HG03342 (cell line): ENCODE data around the gene CFHR2.
A peak's percentile ranks its signal among the peaks of the same experiment; 100 is the strongest.
"Not testable (repeated sequence)": the region's sequence is repeated elsewhere in the genome, so short reads cannot be mapped to it uniquely, and the experiment has no call there.

Experiments
- ATAC-seq: cut with Tn5 transposase; IDR thresholded peaks from one replicate; pipeline ENCODE4 v1.9.1; 2021; ENCODE audit warnings: mild to moderate bottlenecking, moderate library complexity; ENCODE audit not compliant: unreplicated experiment

CFHR2 gene

DNA sequence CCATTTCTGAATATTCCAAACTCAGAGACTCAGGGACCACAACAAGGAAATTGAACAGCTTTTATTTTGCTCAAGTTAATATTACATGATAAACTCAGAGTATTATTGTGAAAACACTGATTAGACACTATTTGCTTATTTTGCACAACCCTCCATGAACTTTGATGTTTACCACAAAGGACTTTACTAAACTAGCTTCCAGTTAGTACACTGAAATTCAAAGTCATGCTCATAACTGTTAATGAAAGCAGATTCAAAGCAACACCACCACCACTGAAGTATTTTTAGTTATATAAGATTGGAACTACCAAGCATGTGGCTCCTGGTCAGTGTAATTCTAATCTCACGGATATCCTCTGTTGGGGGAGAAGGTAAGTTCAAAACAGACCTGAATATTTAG, at the start of gene CFHR2:
Gene CFHR2 (plus strand): TSS at position 171 of the 400 bp plus-strand sequence. CDS start 143 bp downstream, at position 314.
- not testable (repeated sequence) for ATAC-seq

DNA sequence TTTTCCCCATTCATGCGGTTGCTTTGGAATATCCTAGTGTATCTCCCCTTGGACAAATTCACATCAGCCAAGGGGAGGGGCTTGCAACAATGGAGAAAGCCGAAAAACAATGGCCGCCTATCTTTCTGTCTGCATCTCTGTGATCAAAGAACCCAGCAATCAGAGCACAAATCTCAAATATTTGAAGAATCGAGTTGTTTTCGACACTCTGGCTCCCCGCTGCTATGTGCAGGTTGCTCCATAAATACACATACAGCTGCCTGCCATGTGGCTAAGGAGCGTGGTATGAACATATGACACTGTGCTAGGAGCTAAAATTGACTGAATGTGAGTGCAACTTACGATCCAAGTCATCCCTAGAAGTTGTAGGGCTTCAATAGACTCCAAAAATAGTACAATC, 47.2 kb upstream of the CFHR2 start:
- ATAC-seq, result no peak

DNA sequence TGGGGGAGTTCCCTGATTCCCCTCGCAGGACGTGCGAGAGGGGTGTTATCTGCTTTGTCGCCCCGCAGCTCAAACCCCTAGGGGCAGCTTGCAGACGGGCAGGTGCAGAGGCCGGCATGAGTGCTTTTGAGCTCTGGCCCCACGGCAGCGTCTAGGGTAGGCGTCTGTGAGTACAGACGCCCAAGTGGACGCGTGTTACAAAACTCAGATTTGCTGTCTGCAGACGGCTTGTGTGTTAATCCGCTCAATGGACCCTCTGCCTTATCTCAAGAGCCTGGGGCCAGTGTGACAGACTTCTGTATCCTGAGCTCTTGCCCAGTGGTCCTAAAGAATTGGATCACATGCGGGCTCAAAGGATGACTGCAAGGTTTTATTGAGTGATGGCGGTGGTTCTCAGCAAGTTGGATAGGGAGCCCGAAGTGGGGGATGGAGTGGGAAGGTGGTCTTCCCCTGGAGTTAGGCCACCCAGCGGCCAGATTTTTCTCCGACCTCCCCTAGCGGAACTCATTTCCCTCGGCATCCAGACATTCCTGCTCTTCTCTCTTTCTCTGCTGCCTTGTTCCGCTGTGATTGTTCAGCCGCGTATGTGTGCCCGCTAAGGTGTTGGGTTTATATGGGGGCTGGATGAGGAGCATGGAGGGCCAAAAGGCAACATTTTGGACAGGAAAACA, 46.2 kb upstream of the CFHR2 start:
- no peak for ATAC-seq

DNA sequence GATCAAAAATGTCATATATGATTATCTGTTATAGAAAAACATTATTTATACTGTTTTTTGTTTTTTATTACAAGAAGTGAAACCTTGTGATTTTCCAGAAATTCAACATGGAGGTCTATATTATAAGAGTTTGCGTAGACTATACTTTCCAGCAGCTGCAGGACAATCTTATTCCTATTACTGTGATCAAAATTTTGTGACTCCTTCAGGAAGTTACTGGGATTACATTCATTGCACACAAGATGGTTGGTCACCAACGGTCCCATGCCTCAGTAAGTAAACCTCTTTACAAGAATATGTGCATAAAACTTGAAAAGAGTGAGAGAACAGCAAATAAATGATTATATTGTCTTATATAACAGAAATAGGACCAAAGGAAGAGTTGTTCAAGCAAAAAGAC, 41.2 kb upstream of the CFHR2 start:
- ATAC-seq, result no peak

DNA sequence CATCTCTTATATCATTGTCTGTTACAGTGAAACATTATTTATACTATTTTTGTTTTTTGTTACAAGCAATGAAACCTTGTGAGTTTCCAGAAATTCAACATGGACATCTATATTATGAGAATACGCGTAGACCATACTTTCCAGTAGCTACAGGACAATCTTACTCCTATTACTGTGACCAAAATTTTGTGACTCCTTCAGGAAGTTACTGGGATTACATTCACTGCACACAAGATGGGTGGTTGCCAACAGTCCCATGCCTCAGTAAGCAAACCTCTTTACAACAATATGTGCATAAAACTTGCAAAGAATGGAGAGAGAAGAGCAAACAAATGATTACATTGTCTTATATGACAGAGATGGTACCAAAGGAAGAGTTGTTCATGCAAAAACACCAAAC, 33.3 kb upstream of the CFHR2 start:
- no peak for ATAC-seq

DNA sequence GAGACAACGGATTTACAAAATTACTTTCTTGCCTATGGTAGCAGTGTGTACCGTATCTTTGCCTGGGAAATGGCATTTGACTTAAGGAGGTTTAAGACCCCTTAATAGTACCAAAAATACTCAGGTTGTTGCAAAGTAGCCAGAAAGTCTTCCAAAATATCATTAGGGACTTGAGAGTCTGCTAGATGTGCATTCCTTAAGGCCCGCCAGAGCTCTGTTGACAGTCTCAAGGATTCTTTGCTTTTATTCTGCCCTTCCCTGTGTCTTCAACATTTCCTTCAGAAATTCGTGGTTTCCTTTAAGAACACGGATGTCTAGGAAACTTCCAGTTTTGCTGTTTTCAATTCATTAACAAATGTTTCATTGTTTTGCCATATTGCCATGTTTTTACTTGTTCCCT, 31.3 kb upstream of the CFHR2 start:
- ATAC-seq, result not testable (repeated sequence)

DNA sequence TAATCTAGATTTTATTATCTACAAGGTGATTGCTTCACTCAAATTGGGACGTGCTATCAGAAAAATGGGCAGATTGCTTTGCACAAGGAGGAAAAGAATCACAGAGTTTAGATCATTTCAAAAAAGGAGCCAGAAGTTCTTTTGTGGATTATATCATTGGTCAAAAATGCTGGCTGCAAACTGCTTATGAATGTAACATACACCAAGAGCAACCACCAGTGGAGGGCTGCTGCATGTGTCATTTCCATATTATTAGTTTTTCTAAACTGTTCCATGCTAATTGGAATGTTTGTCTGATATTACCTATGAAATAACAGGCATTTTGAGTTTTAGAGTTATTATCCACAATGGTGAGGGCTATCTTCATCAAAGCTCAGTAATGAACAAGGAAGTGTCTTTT, 16.7 kb upstream of the CFHR2 start:
- ATAC-seq, result not testable (repeated sequence)

DNA sequence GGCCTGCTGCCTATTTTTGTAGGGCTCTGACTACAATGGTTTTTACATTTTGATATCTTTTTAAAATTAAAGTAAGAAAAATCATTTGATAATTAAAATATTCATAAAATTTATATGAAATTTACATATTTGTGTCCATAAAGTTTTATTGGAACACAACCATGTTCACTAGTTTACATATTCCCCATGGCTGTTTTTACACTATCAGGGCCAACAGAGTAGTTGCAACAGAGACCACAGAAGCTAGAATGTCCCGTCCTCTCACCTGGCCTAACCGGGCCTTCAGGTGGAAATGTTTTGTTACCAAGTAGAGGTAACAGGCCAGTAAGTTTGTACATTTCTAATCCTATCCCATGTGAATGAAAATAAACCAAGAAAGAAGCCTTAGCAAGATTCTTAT, 10.7 kb upstream of the CFHR2 start:
- not testable (repeated sequence) for ATAC-seq

DNA sequence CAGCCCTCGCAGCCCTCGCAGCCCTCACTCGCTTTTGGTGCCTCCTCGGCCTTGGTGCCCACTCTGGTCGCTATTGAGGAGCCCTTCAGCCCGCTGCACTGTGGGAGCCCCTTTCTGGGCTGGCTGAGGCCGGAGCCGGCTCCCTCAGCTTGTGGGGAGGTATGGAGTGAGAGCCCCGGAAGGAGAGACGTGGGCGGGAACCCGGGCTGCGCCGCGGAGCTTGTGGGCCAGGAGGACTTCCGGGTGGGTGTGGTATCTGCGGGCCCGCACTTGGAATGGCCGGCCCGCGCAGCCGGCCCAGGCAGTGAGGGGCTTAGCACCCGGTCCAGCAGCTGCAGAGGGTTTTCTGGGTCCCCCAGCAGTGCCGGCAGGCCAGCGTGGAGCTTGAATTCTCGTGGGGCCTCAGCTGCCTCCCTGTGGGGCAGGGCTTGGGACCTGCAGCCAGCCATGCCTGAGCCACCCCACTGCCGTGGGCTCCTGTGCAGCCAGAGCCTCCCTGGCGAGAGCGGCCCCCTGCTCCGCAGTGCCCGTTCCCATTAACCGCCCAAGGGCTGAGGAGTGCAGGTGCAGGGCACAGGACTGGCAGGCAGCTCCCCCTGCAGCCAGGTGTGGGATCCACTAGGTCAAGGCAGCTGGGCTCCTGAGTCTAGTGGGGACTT, 9.9 kb upstream of the CFHR2 start:
- no peak for ATAC-seq

DNA sequence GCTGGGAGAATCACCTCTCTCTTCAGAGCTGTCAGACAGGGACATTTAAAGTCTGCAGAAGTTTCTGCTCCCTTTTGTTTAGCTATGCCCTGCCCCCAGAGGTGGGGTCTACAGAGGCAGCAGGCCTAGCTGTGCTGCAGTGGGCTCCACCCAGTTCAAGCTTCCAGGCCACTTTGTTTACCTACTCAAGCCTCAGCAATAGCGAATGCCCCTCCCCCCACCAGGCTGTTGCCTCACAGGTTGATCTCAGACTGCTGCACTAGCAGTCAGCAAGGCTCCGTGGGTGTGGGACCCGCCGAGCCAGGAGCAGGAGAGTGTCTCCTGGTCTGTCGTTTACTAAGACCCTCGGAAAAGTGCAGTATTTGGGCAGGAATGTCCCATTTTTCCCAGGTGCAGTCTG, 2.1 kb upstream of the CFHR2 start:
- not testable (repeated sequence) for ATAC-seq

DNA sequence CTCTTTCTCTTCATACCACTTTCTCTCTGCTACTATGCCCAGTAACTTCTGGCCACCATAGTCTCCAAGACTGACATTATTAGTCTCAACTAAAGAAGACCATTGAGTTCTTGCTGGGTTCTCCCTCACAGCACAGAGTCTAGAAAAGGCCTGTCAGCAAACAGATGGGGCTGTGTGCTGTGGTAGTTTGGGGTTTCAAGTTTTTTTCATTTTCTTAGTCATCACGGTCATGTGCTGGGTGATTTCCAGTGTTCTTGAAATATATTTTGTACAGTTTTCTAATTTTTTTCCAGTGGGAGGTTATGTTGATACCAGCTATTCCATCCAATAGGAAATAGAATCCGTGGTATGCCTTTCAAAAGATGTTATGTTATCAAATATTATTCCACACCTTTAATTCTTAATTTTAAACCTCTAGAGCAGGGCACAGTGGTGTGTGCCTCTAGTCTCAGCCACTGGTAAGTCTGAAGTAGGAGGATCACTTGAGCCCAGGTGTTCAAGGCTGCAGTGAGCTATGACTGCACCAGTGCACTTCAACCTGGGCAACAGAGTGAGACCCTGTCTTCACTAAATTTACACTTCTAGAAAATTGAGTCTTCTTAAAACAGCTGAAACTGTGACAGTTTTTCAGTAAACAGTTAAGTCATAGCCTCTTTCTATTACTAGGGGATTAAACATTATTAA, 8.3 kb downstream of the CFHR2 start:
- peak; percentile 83 for ATAC-seq

DNA sequence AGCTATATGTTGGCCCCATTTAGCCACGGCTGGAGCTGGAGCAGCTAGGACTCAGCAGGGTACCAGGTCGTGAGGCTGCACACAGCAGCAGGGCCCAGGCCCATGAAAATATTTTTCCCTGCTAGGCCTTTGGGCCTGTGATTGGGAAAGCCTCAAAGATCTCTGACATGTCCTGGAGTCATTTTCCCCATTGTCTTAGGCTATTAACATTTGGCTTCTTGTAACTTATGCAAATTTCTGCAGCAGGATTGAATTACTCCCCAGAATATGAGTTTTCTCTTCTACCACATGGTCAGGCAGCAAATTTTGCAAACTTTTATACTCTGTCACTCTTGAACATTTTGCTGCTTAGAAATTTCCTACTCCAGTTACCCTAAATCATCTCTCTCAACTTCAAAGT, 11.2 kb downstream of the CFHR2 start:
- no peak for ATAC-seq

DNA sequence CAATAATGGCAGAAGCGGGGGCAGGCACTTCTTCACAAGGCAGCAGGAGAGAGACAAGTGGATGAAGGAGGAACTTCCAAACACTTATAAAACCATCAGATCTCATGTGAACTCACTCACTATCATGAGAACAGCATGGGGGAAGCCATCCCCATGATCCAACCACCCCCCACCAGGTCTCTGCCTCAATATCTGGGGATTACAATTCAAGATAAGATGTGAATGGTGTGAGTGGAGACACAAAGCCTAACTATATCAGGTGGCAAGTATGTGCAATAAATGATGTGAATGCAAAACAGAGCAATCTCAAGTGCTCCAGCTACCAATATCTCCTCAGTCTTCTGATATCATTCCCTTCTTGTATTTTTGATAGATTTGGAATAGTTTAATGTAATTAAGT, 12.4 kb downstream of the CFHR2 start:
- ATAC-seq, result no peak

DNA sequence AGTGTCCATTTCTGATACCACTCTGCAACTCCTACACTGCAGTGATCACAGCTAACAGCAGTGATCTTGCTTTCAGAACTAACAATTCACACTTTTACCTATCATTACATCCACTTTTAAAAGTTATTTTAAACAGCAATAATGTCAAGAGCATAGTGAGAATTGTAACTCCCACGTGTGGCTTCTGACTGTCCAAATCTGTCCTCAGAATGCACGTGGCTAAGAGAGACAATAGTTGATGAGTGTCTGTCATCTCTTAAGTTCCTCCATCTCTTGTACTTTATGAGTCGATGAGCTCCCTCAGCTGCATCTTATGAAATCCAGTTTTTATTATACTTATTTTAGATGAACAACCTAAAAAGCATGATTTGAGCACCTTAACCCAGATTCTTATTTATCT, 17.3 kb downstream of the CFHR2 start:
- ATAC-seq, result no peak

DNA sequence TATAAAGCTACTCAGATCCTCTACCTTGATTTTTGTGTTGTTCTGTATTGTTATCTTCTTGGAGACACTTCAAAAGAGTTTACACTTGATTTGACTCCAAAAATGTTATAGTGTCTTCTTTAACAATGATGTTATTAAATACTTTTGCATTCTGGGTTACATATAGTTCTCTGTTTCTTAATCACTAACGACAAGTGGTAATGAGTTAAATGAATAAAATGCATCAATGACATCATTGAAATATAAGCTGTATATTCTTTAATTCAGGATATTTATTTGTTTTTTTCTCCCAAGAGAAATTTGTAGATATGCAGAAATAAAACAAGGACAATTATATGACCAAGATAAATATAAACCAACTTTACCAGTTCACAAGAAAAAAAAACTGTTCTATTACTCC, 26.6 kb downstream of the CFHR2 start:
- ATAC-seq, result no peak

DNA sequence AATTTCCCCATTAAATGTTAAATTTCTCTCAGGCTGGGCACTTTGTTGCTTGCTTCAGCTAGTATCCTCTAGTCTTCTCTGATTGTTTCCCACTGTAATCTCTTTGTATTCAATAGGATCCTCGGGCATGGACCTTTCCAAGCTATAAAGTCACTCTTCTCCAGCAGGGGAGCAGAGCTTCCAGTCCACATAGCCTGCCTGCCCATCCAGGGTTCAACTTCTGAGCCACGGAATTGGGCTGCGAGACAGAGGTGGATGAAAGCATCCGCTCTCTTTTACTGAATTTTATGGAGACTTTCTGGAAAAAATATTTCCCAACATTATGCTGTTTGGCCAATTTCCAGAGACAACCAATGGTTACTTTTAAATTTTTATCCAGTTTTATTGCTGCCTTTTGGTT, 32.7 kb downstream of the CFHR2 start:
- no peak for ATAC-seq

DNA sequence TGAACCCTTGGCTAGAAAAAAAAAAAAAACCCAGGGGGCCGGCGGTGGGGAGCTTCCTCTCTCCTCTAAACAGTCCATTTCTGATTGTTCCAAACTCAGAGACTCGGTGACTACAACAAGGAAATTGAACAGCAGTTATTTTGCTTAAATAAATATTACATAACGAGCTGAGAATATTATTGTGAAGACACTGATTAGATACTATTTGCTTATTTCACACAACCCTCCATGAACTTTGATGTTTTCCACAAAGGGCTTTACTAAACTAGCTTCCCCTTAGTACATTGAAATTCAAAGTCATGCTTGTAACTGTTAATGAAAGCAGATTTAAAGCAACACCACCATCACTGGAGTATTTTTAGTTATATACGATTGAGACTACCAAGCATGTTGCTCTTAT, 33.7 kb downstream of the CFHR2 start, which contains the start of gene CFHR5:
Gene CFHR5 (plus strand): TSS at position 279 of the 400 bp plus-strand sequence. CDS start 109 bp downstream, at position 388.
- no peak for ATAC-seq

DNA sequence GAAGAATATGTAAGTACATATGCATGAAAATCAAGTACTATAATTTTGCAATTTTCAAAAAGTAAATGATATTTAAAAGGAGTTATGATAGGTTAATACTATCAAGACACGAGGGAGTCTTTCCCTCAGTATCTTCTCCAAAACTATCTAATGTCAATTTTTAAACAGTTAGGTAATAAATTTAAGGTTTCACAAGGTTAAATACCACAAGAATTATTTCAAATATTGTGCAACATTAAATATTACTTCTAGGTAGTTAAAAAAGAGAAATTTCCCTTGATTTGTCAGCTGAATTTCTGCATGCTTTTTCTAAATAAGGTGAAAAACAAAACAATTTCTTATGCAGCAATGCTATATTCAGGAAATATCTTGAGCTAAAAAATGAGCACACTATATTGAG, 37.3 kb downstream of the CFHR2 start:
- no peak for ATAC-seq

DNA sequence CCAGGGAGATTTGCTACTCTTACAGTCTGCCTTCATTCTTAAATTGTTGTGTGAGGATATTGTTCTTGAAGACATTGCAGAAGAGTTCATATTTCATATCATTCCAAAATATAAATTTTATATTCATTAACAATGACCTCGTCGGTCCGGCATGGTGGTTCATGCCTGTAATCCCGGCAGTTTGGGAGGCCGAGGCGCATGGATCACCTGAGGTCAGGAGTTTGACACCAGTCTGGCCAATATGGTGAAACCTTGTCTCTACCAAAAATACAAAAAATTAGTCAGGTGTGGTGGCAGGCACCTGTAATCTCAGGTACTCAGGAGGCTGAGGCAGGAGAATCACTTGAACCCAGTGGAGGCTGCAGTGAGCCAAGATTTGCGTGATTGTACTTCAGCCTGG, 38.7 kb downstream of the CFHR2 start:
- ATAC-seq, result not testable (repeated sequence)

DNA sequence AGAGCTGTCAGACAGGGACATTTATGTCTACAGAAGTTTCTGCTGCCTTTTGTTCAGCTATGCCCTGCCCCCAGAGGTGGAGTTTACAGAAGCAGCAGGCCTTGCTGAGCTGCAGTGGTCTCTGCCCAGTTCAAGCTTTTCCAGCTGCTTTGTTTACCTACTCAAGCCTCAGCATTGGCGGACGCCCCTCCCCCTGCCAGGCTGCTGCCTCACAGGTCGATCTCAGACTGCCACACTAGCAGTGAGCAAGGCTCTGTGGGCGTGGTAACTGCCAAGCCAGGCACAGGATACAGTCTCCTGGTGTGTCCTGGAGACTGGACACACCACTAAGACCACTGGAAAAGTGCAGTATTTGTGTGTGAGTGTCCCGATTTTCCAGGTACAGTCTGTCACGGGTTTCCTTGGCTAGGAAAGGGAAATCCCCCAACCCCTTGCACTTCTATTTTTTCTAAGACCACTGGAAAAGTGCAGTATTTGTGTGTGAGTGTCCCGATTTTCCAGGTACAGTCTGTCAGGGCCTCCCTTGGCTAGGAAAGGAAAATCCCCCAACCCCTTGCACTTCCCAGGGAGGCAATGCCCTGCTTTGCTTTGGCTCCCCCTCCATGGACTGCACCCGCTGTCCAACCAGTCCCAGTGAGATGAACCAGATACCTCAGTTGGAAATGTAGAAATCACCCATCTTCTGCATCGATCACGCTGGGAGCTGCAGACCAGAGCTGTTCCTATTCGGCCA, 48.5 kb downstream of the CFHR2 start:
- not testable (repeated sequence) for ATAC-seq

DNA sequence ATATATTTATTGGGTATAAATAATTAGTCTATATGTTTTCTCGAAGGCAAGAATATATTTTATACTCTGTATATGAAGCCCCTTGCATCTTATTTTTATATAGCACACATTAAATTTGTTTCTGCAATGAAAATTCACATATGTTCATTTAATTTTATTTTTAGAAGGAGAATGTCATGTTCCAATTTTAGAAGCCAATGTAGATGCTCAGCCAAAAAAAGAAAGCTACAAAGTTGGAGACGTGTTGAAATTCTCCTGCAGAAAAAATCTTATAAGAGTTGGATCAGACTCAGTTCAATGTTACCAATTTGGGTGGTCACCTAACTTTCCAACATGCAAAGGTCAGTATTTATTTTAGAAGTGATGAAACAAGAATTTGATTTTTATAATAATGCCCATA, 50.4 kb downstream of the CFHR2 start:
- no peak for ATAC-seq
